ENCODE data around the gene PCGF3. TPM values are rescaled to one million over a fixed set of nuclear protein-coding genes. Genes with fewer than 3 reads are reported as not detected.
"Not testable (repeated sequence)": the region's sequence is repeated elsewhere in the genome, so short reads cannot be mapped to it uniquely, and the experiment has no call there.

PCGF3 gene
- total and polyA plus RNA-seq, 3 experiments from 2014 or later = 4.8 to 26.1 (median 24.7) TPM

- Mint-ChIP-seq H3K4me1 (peaks cover 5 to 23% (median 8%) of the 10 kb centered on the region in 3 donors), H3K36me3 (peaks cover 0 to 7% (median 5%) of the 10 kb centered on the region in 3 donors), H3K27me3 (peaks cover 0 to 2% of the 10 kb centered on the region in 2 donors), H3K27ac (peak overlapping the region in 1 of 8 donors; percentile 51), H3K4me3 (peak overlapping the region in 1 of 7 donors; percentile 32), H3K9me3 (no peaks in the 10 kb centered on the region)
- Histone ChIP-seq H3K4me1 (ENCODE audit: insufficient read depth, low read length) (peaks cover 11% of the 10 kb centered on the region), H3K4me3 (ENCODE audit: low read length) (no peak overlapping the region), H3K27ac (ENCODE audit: low read depth, low read length) (no peak overlapping the region), H3K9me3 (ENCODE audit: low read length) (no peaks in the 10 kb centered on the region), H3K36me3 (ENCODE audit: insufficient read depth, low read length) (peaks cover 3% of the 10 kb centered on the region), H3K27me3 (ENCODE audit: insufficient read depth, low read length, poor library complexity, severe bottlenecking) (no peaks in the 10 kb centered on the region)
- POLR2A ChIA-PET = interaction anchor here (1.1 kb wide), 1 partner anchor 9 kb away, joined by 3 read pairs; no protein-coding TSS in a partner anchor
- CTCF ChIA-PET = interaction anchor here (3.4 kb wide), 1 partner anchor 8 kb away, joined by 19 read pairs; the partner anchor contains the start of genes ATP5ME and MYL5
- peak in 1 of 5 donors; percentile 50 for DNase-seq
Observed at GRCh38 chr4:665751-666435, 39.7 kb upstream of the PCGF3 start.

GRCh38 chr4:666436-666810 is 39.2 kb upstream of the PCGF3 start:
- no peaks in the 10 kb centered on the region for H3K9me3 Mint-ChIP-seq
- Histone ChIP-seq H3K36me3 (ENCODE audit: insufficient read depth, low read length) (peaks cover 6% of the 10 kb centered on the region), H3K9me3 (ENCODE audit: low read length) (no peaks in the 10 kb centered on the region), H3K27me3 (ENCODE audit: insufficient read depth, low read length, poor library complexity, severe bottlenecking) (no peaks in the 10 kb centered on the region), H3K4me1 (ENCODE audit: insufficient read depth, low read length) (peaks cover 11% of the 10 kb centered on the region), H3K27ac (ENCODE audit: low read depth, low read length) (no peak overlapping the region), H3K4me3 (ENCODE audit: low read length) (no peak overlapping the region)
- peaks cover 0 to 12% (median 5%) of the 10 kb centered on the region in 3 donors for H3K36me3 Mint-ChIP-seq
- DNase-seq = peak in 1 of 5 donors; percentile 49
- H3K27ac Mint-ChIP-seq = no peak overlapping the region
- peak overlapping the region in 1 of 7 donors; percentile 12 for H3K4me3 Mint-ChIP-seq
- H3K27me3 Mint-ChIP-seq = peaks cover 0 to 2% of the 10 kb centered on the region in 2 donors
- H3K4me1 Mint-ChIP-seq = peaks cover 5 to 23% (median 7%) of the 10 kb centered on the region in 3 donors
- CTCF ChIA-PET = interaction anchor here (3.4 kb wide), 1 partner anchor 7 kb away, joined by 19 read pairs; the partner anchor contains the start of genes ATP5ME and MYL5
- POLR2A ChIA-PET = interaction anchor here (1.1 kb wide), 1 partner anchor 9 kb away, joined by 3 read pairs; no protein-coding TSS in a partner anchor

GRCh38 chr4:666822-667544 is 38.6 kb upstream of the PCGF3 start:
- no peaks in the 10 kb centered on the region for H3K9me3 Mint-ChIP-seq

GRCh38 chr4:667545-667925 is 38.1 kb upstream of the PCGF3 start:
- CTCF ChIA-PET = no interaction called here
- Mint-ChIP-seq H3K4me1 (peaks cover 5 to 23% (median 7%) of the 10 kb centered on the region in 3 donors), H3K4me3 (peak overlapping the region in 2 of 7 donors; percentile 57 to 58), H3K9me3 (no peaks in the 10 kb centered on the region), H3K27ac (peak overlapping the region in 1 of 8 donors; percentile 22), H3K27me3 (peaks cover 0 to 2% of the 10 kb centered on the region in 2 donors), H3K36me3 (peaks cover 0 to 22% (median 5%) of the 10 kb centered on the region in 3 donors)
- POLR2A ChIA-PET = no interaction called here
- H3K27me3 ChIP-seq (ENCODE audit: insufficient read depth, low read length, poor library complexity, severe bottlenecking) = no peaks in the 10 kb centered on the region
- no peak for DNase-seq
- H3K36me3 ChIP-seq (ENCODE audit: insufficient read depth, low read length) = peaks cover 17% of the 10 kb centered on the region
- no peaks in the 10 kb centered on the region for H3K9me3 ChIP-seq (ENCODE audit: low read length)
- H3K27ac ChIP-seq (ENCODE audit: low read depth, low read length) = no peak overlapping the region
- no peak overlapping the region for H3K4me3 ChIP-seq (ENCODE audit: low read length)
- peaks cover 11% of the 10 kb centered on the region for H3K4me1 ChIP-seq (ENCODE audit: insufficient read depth, low read length)

More at GRCh38 chr4:666822-667544, 38.6 kb upstream of the PCGF3 start:
- Histone ChIP-seq H3K9me3 (ENCODE audit: low read length) (no peaks in the 10 kb centered on the region), H3K36me3 (ENCODE audit: insufficient read depth, low read length) (peaks cover 11% of the 10 kb centered on the region), H3K27ac (ENCODE audit: low read depth, low read length) (no peak overlapping the region), H3K27me3 (ENCODE audit: insufficient read depth, low read length, poor library complexity, severe bottlenecking) (no peaks in the 10 kb centered on the region), H3K4me1 (ENCODE audit: insufficient read depth, low read length) (peaks cover 11% of the 10 kb centered on the region), H3K4me3 (ENCODE audit: low read length) (no peak overlapping the region)
- peaks cover 0 to 2% of the 10 kb centered on the region in 2 donors for H3K27me3 Mint-ChIP-seq
- H3K4me1 Mint-ChIP-seq = peaks cover 5 to 23% (median 7%) of the 10 kb centered on the region in 3 donors
- H3K27ac Mint-ChIP-seq = no peak overlapping the region
- ChIA-PET POLR2A (interaction anchor here (1.1 kb wide), 1 partner anchor 8 kb away, joined by 3 read pairs; no protein-coding TSS in a partner anchor), CTCF (no interaction called here)
- H3K36me3 Mint-ChIP-seq = peaks cover 0 to 18% (median 5%) of the 10 kb centered on the region in 3 donors
- H3K4me3 Mint-ChIP-seq = no peak overlapping the region
- DNase-seq = peak in 1 of 5 donors; percentile 46

- H3K27me3 Mint-ChIP-seq; H3K27ac Mint-ChIP-seq; POLR2A ChIA-PET; DNase-seq; H3K27ac ChIP-seq (ENCODE audit: low read depth, low read length); H3K4me3 ChIP-seq (ENCODE audit: low read length); CTCF ChIA-PET; H3K27me3 ChIP-seq (ENCODE audit: insufficient read depth, low read length, poor library complexity, severe bottlenecking); H3K9me3 Mint-ChIP-seq; H3K9me3 ChIP-seq (ENCODE audit: low read length): not testable (repeated sequence)
- peaks cover 0 to 27% (median 5%) of the 10 kb centered on the region in 3 donors for H3K36me3 Mint-ChIP-seq
- peak overlapping the region in 2 of 7 donors; percentile 23 to 58 for H3K4me3 Mint-ChIP-seq
- Histone ChIP-seq H3K4me1 (ENCODE audit: insufficient read depth, low read length) (peaks cover 12% of the 10 kb centered on the region), H3K36me3 (ENCODE audit: insufficient read depth, low read length) (peaks cover 17% of the 10 kb centered on the region)
- peaks cover 7 to 23% (median 10%) of the 10 kb centered on the region in 3 donors for H3K4me1 Mint-ChIP-seq
Observed at GRCh38 chr4:668219-668618, 37.4 kb upstream of the PCGF3 start.

- CTCF ChIA-PET; DNase-seq; H3K27me3 Mint-ChIP-seq; H3K4me3 ChIP-seq (ENCODE audit: low read length); H3K9me3 ChIP-seq (ENCODE audit: low read length); H3K9me3 Mint-ChIP-seq; POLR2A ChIA-PET; H3K27me3 ChIP-seq (ENCODE audit: insufficient read depth, low read length, poor library complexity, severe bottlenecking); H3K27ac ChIP-seq (ENCODE audit: low read depth, low read length): not testable (repeated sequence)
- Mint-ChIP-seq H3K27ac (peak overlapping the region in 1 of 8 donors; percentile 23), H3K36me3 (peaks cover 0 to 33% (median 5%) of the 10 kb centered on the region in 3 donors), H3K4me3 (peak overlapping the region in 2 of 7 donors; percentile 6 to 70), H3K4me1 (peaks cover 6 to 17% (median 9%) of the 10 kb centered on the region in 3 donors)
- Histone ChIP-seq H3K36me3 (ENCODE audit: insufficient read depth, low read length) (peaks cover 17% of the 10 kb centered on the region), H3K4me1 (ENCODE audit: insufficient read depth, low read length) (peaks cover 13% of the 10 kb centered on the region)
Observed at GRCh38 chr4:669806-670559, 35.6 kb upstream of the PCGF3 start.

GRCh38 chr4:671769-672168 is 33.9 kb upstream of the PCGF3 start:
- Mint-ChIP-seq H3K27me3 (peaks cover 0 to 2% of the 10 kb centered on the region in 2 donors), H3K9me3 (no peaks in the 10 kb centered on the region), H3K4me1 (peaks cover 6 to 17% (median 11%) of the 10 kb centered on the region in 3 donors), H3K4me3 (peak overlapping the region in 5 of 7 donors; percentile 15 to 90 (median 65)), H3K36me3 (peaks cover 0 to 33% (median 5%) of the 10 kb centered on the region in 3 donors), H3K27ac (peak overlapping the region in 1 of 8 donors; percentile 50)
- CTCF ChIA-PET = interaction anchor here (0.7 kb wide), 1 partner anchor 9 kb away, joined by 3 read pairs; no protein-coding TSS in a partner anchor
- POLR2A ChIA-PET = interaction anchor here (0.6 kb wide), 1 partner anchor 53 kb away, joined by 3 read pairs; no protein-coding TSS in a partner anchor
- peaks cover 17% of the 10 kb centered on the region for H3K36me3 ChIP-seq (ENCODE audit: insufficient read depth, low read length)
- DNase-seq = no peak
- peaks cover 19% of the 10 kb centered on the region for H3K4me1 ChIP-seq (ENCODE audit: insufficient read depth, low read length)
- no peaks in the 10 kb centered on the region for H3K9me3 ChIP-seq (ENCODE audit: low read length)
- no peak overlapping the region for H3K27ac ChIP-seq (ENCODE audit: low read depth, low read length)
- no peak overlapping the region for H3K4me3 ChIP-seq (ENCODE audit: low read length)
- H3K27me3 ChIP-seq (ENCODE audit: insufficient read depth, low read length, poor library complexity, severe bottlenecking) = no peaks in the 10 kb centered on the region

All from CD8-positive, alpha-beta memory T cell (primary cell).